Right ventricle myocardium superior (tissue), 1 donor: ENCODE results near the gene CA6. TPM values are rescaled to one million over a fixed set of nuclear protein-coding genes. Genes with fewer than 3 reads are reported as not detected.
A peak's percentile ranks its signal among the peaks of the same experiment; 100 is the strongest.
"Not testable (repeated sequence)": the region's sequence is repeated elsewhere in the genome, so short reads cannot be mapped to it uniquely, and the experiment has no call there.

Source experiments
- ATAC-seq: fragments of 200-7000 bp; cut with Tn5 transposase; one replicate; pipeline ENCODE4 v1.9.1; 2020; ENCODE audit warnings: mild to moderate bottlenecking; ENCODE audit not compliant: poor library complexity
- DNase-seq: peaks from one replicate; pipeline ENCODE4 v3.0.0-alpha.2; 2020
- intact Hi-C: fragments of 100-400 bp; cut with DNase I; formaldehyde crosslinking; loops from one replicate; pipeline ENCODE4 v1.11.2; 2022
- total RNA-seq: library from RNA; stranded (reverse); fragmentation: NEBNext Ultra II Directional; extraction: Animal tissue kit (Norgen Biotek cat#: 25700); gene quantifications from one replicate; pipeline ENCODE4 v1.2.1, GENCODE V29; 2021
- donor health status: DM: no; HTN: yes; CAD: no; lungs with severe emphysema.

Gene CA6
- total RNA-seq, 1 donor from 2014 or later: not detected

DNA sequence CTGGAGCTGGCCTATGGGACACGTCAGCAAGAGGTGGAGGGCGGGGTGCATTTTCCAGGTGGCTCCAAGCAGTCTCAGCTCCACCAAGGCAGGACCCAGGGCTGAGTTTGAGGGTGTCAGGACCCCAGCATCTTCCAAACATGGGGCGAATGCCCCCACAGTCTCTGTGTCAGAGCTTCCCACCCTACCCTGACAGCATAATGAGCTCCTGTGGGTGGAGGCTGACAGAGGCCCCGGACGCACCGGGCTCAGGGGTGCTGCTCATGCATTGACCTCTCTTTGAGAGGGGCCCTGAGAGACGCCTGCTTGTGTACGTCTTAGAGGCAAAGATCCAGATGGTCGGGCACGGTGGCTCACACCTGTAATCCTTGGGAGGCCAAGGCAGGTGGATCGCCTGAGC, 43.4 kb downstream of the CA6 start:
- ATAC-seq (no peak), DNase-seq (no peak)
- intact Hi-C loops: loop anchor here (5.0 kb wide), 1 partner anchor 72 kb away; no protein-coding TSS in a partner anchor

DNA sequence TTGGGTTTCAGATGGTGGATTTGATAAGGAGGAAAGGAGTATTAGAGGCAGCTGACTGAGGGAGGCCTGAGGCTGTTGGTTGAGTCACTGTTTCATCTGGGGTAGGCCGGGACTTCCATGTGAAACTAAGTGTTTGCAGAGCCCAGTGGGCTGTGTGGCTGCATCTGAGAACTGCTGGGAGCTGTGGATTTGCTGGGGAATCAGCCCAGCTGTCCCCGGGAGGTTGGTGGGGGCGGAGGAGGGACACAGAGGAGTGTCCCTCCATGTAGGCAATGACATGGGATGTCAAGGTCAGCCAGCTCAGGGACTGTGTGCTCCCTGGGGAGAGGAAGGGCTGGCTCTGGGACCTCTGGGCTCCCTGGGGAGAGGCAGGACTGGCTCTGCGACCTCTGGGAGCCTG, 44.2 kb downstream of the CA6 start:
- no peak for ATAC-seq
- intact Hi-C loops: loop anchor here (5.0 kb wide), 1 partner anchor 73 kb away; no protein-coding TSS in a partner anchor
- no peak for DNase-seq

DNA sequence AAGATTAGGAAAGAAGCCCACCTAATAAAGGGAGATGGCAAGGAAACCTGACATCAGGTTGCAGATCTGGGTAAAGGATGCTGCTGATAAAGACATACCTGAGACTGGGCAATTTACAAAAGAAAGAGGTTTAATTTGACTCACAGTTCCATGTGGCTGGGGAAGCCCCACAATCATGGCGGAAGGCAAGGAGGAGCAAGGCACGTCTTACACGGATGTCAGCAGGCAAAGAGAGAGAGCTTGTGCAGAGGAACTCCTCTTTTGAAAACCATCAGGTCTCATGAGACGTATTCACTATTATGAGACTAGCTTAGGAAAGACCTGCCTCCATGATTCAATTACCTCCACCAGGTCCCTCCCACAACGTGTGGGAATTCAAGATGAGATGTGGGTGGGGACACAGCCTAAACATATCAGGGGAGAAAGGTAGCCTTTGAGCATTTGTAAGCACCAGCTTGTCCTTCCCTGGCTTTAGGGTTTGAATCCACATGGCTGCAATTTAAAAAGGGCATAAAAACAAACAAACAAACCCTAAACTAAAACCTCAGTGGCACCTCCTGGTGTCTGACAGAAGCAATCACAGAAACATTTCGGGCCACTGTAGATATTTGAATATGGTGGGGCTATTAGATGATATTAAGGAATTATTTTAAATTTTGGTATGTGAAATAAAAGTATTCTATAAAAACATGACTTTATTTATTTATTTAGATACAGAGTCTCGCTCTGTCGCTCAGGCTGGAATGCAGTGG, 47.4 kb downstream of the CA6 start:
- DNase-seq (no peak), ATAC-seq (no peak)
- intact Hi-C loops: no loop called here

GRCh38 chr1:8993962-8994675, 48.5 kb downstream of the CA6 start:
- ATAC-seq, DNase-seq, intact Hi-C loops: not testable (repeated sequence)

DNA sequence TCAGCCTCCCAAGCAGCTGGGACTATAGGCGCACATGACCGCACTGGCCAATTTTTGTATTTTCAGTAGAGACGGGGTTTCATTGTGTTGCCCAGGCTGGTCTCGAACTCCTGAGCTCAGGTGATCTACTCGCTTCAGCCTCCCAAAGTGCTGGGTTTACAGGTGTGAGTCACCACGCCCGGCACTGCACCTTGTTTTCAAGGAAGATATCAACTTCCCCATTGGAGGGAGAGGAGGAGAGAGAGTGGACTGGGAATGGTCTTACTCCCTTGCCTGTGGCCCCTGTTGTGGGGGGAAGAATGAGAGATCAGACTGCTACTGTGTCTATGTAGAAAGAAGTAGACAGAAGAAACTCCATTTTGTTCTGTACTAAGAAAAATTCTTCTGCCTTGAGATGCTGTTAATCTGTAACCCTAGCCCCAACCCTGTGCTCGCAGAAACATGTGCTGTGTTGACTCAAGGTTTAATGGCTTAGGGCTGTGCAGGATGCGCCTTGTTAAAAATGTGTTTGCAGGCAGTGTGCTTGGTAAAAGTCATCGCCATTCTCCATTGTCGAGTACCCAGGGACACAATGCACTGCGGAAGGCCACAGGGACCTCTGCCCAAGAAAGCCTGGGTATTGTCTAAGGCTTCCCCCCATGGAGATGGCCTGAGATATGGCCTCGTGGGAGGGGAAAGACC, 56.0 kb downstream of the CA6 start:
- intact Hi-C loops: loop anchor here (5.0 kb wide), 1 partner anchor 84 kb away; no protein-coding TSS in a partner anchor
- not testable (repeated sequence) for ATAC-seq, DNase-seq

DNA sequence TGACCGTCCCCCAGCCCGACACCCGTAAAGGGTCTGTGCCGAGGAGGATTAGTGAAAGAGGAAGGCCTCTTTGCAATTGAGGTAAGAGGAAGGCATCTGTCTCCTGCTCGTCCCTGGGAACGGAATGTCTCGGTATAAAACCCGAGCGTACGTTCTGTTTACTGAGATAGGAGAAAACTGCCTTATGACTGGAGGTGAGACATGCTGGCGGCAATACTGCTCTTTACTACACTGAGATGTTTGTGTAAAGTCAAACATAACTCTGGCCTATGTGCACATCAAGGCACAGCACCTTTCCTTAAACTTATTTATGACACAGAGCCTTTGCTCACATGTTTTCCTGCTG, 56.5 kb downstream of the CA6 start:
- intact Hi-C loops: loop anchor here (5.0 kb wide), 1 partner anchor 85 kb away; no protein-coding TSS in a partner anchor

DNA sequence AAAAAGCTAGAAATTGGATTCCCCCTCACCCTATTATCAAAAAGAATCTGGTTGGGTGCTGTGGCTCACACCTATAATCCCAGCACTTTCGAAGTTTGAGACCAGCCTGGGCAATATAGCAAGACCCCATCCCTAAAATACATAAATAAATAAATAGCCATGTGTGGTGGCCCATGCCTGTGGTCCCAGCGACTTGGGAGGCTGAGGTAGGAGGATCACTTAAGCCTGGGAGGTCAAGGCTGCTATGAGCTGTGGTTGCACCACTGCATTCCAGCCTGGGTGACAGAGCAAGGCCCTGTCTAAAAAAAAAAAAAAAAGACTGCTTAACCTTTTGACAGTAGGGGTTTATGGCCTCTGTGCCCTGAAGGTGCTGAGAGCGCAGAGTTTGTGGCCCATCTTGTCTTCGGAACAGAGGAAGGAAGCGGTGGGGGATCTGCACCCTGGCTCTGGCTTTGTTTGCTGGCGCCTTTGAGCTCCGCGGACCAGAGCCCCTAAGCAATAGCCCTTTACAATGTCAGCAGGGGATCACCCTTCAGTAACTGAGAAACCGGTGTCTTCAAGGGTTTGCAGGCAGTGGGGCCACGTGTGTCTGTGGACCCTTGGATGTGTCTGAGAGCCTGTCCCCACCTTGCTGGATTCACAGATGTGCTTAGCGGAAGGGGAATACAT, 58.5 kb downstream of the CA6 start:
- DNase-seq (no peak), ATAC-seq (no peak)
- intact Hi-C loops: loop anchor here (5.0 kb wide), 1 partner anchor 87 kb away; no protein-coding TSS in a partner anchor

More for the DNA sequence above, 56.5 kb downstream of the CA6 start:
- ATAC-seq, DNase-seq: not testable (repeated sequence)

DNA sequence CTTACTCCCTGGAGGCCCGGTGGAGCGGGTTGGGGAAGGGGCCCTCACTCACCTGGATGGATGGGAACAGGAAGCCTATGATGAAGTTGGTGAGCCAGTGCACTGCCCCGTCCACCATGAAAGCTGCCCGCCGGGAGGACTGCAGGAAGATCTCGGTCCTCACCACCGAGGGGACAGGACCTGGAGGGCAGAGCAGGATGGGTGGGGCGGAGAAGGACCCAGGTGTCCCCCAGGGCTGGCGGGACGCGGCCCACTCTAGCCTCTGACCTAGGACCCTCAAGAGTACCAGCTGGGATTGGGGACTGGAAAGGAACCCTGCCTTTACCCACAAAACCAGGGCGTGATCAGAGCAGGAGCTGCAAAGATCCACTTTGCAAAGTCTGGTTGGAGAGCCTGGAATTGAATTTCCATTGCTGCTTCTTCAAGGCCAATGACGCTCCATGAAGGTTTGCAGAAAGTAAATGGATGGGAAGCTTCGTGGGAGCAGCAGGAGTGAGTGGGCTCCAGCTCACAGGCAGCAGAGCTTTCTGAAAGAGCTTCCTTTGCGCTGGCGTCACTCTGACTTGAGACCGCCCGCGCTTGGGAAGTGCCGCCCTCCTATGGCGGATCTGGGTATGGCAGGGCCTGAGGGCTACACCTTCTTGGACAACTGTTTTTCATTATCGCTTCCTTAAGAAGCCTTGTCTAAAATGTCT, 59.2 kb downstream of the CA6 start:
- intact Hi-C loops: loop anchor here (5.0 kb wide), 2 partner anchors 88 to 97 kb away; no protein-coding TSS in a partner anchor
- DNase-seq (peak; percentile 89), ATAC-seq (peak; percentile 91)

DNA sequence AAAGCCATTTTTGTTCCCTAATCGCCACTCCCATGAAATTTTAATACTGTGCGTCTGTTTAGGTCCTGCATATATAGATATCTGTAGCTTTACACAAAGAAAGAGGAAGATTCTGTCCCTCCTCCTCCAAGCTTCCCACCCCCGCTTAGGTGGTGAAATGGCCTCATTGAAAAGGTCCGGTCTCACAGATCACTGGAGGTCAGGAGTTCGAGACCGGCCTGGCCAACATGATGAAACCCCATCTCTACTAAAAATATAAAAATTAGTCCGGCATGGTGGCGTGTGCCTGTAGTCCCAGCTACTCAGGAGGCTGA, 59.7 kb downstream of the CA6 start:
- ATAC-seq (no peak), DNase-seq (no peak)
- intact Hi-C loops: loop anchor here (5.0 kb wide), 1 partner anchor 97 kb away; no protein-coding TSS in a partner anchor

- ATAC-seq: no peak
- intact Hi-C loops: loop anchor here (5.0 kb wide), 1 partner anchor 95 kb away; no protein-coding TSS in a partner anchor
- no peak for DNase-seq
Measured at GRCh38 chr1:9006956-9007615, 61.4 kb downstream of the CA6 start.

- DNase-seq (no peak), ATAC-seq (no peak)
- intact Hi-C loops: loop anchor here (5.0 kb wide), 1 partner anchor 94 kb away; no protein-coding TSS in a partner anchor
Measured at GRCh38 chr1:9008236-9008635, 62.6 kb downstream of the CA6 start.

- intact Hi-C loops: loop anchor here (5.0 kb wide), 1 partner anchor 93 kb away; no protein-coding TSS in a partner anchor
- DNase-seq: peak; percentile 56
- ATAC-seq: peak; percentile 36
Measured at GRCh38 chr1:9009438-9010370, 64.0 kb downstream of the CA6 start.

DNA sequence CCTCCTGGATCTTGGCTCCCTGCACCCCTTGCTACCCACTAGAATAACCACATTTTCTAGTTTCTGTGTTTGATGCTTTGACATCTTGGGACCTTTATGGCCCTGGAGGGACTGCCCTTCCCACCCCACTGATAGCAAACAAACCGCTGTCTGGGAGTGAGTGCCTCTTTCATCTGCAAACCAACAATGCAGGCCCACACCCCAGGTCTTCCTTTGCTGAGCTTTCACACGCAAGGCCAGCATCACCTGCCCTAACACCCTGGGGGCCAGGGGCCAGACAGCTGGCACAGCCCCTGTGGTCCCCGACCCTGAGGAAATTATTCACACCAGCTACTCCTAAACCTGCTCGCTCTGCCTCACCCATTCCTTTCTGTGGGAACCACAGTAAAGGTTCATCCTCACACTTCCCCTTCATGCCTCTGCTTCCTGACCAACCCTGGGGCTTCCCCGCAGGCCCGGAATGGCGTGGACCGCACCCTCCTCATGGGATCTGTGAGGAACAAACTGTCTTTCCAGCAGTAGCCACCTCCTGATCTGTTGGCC, 65.2 kb downstream of the CA6 start:
- DNase-seq (peak; percentile 75), ATAC-seq (peak; percentile 58)
- intact Hi-C loops: no loop called here

DNA sequence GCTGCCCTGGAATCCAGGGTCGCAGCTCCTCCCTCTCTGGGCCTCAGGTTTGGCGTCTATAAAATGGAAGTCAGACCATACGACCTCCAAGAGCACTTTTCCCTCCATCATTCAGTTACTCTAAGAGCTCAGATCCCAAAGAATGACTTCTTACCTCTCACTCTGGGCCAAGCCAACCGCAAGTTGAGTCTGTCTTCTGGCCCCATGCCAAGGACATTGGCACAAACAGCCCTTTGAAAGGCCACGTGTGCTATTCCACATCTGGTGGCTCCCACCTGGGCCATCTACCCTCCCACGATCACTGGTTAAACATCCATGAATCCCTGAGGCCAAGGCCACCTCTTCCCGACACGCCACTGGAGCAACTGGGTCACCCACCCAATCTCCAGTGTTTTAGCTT, 68.2 kb downstream of the CA6 start:
- intact Hi-C loops: no loop called here
- no peak for ATAC-seq
- no peak for DNase-seq

GRCh38 chr1:9014475-9015375, 69.1 kb downstream of the CA6 start:
- DNase-seq: no peak
- ATAC-seq: no peak

More at GRCh38 chr1:9014475-9015375, 69.1 kb downstream of the CA6 start:
- intact Hi-C loops: no loop called here
